Erythroblast (primary cell): ENCODE measurements around the gene LAPTM5.

ENCODE experiments used
- DNase-seq, 2 experiments: peaks; one replicate each; lab custom pipeline; 2025; lab: John Stamatoyannopoulos, UW
- GATA1 ChIP-seq: IDR thresholded peaks from 2 replicates; pipeline ENCODE4 v1.6.1; 2011; ENCODE audit warnings: low read depth, mild to moderate bottlenecking, control low read depth, low read length, moderate library complexity
- POLR2A ChIP-seq: IDR thresholded peaks from 2 replicates; pipeline ENCODE4 v1.6.1; 2011; ENCODE audit warnings: mild to moderate bottlenecking, low read length

LAPTM5 gene

GRCh38 chr1:30781906-30782305, 24.3 kb upstream of the LAPTM5 start:
- TF ChIP-seq POLR2A (no peak), GATA1 (no peak)
- DNase-seq = no peak

- TF ChIP-seq GATA1 (no peak), POLR2A (no peak)
- DNase-seq = no peak
These were observed 22.8 kb upstream of the LAPTM5 start for GRCh38 chr1:30780409-30780808.

GRCh38 chr1:30779294-30780071, 21.9 kb upstream of the LAPTM5 start:
- DNase-seq = peak; percentile 85 to 92
- TF ChIP-seq GATA1 = no peak
- no peak for TF ChIP-seq POLR2A

- peak in 1 of 2 experiments; percentile 57 for DNase-seq
- no peak for TF ChIP-seq GATA1
- TF ChIP-seq POLR2A = no peak
These were observed 21.4 kb upstream of the LAPTM5 start for GRCh38 chr1:30778979-30779293.

GRCh38 chr1:30778154-30778978, 20.8 kb upstream of the LAPTM5 start:
- DNase-seq = peak; percentile 98 to 99

GRCh38 chr1:30777904-30778153, 20.3 kb upstream of the LAPTM5 start:
- no peak for TF ChIP-seq GATA1
- no peak for TF ChIP-seq POLR2A
- DNase-seq = no peak

More at GRCh38 chr1:30778154-30778978, 20.8 kb upstream of the LAPTM5 start:
- TF ChIP-seq GATA1 = peak; percentile 52
- TF ChIP-seq POLR2A = peak; percentile 97

- no peak for TF ChIP-seq GATA1
- TF ChIP-seq POLR2A = no peak
- DNase-seq = peak in 1 of 2 experiments; percentile 35
These were observed 19.7 kb upstream of the LAPTM5 start for GRCh38 chr1:30777060-30777903.

GRCh38 chr1:30776097-30777059, 18.8 kb upstream of the LAPTM5 start:
- no peak for TF ChIP-seq POLR2A
- no peak for TF ChIP-seq GATA1

GRCh38 chr1:30775433-30775975, 17.9 kb upstream of the LAPTM5 start:
- no peak for DNase-seq
- TF ChIP-seq POLR2A (no peak), GATA1 (no peak)

More at GRCh38 chr1:30776097-30777059, 18.8 kb upstream of the LAPTM5 start:
- DNase-seq = no peak

GRCh38 chr1:30774550-30775432, 17.2 kb upstream of the LAPTM5 start:
- no peak for DNase-seq
- TF ChIP-seq GATA1 (no peak), POLR2A (no peak)

- TF ChIP-seq POLR2A (no peak), GATA1 (no peak)
- DNase-seq = no peak
These were observed 16.3 kb upstream of the LAPTM5 start for GRCh38 chr1:30773722-30774358.

- no peak for DNase-seq
- no peak for TF ChIP-seq POLR2A
- TF ChIP-seq GATA1 = no peak
These were observed 13.4 kb upstream of the LAPTM5 start for GRCh38 chr1:30771005-30771404.
